A549 (cell line): ENCODE results near the gene TP53BP1. TPM values are rescaled to one million over a fixed set of nuclear protein-coding genes. Genes with fewer than 3 reads are reported as not detected.

Source experiments
- ATAC-seq, 2 experiments: fragments of 200-7000 bp in 1 of 2; fragments of >200 bp in 1 of 2; cut with Nextera tagmentation in 1 of 2; cut with Tn5 transposase in 1 of 2; 3 replicates each; pipeline versions ENCODE4 v1.8.0 to v1.9.1; 2018 to 2020; ENCODE audit warnings: mild to moderate bottlenecking in 1 of 2, moderate library complexity in 1 of 2
- CTCF ChIA-PET: fragments of 300-600 bp; sonication (Branson Sonifier 250); formaldehyde crosslinking; extraction: SDS; loops from one replicate; lab custom pipeline; 2021; ENCODE audit warnings: antibody characterized with exemption, inconsistent platforms; lab: Yijun Ruan, JAX
- POLR2A ChIA-PET: fragments of 350-600 bp; formaldehyde crosslinking; extraction: SDS; loops from one replicate; lab custom pipeline; 2021; ENCODE audit warnings: antibody characterized with exemption, inconsistent platforms; lab: Yijun Ruan, JAX
- DNase-seq, 2 experiments: peaks; one replicate each; pipeline versions ENCODE4 v3.0.0 to v3.0.0-alpha.2; 2011 to 2016; ENCODE audit warnings: low read depth in 1 of 2, low spot score in 1 of 2
- FAIRE-seq: peaks from 2 replicates; lab custom pipeline; 2011; peaks lifted over from hg19 to GRCh38; lab: Jason Lieb, UNC
- H3K27ac ChIP-seq, 2 experiments: fragments of >200 bp; sonication (Bioruptor Twin); formaldehyde crosslinking; 3 replicates each; pipeline ENCODE4 v1.5.1; 2016 to 2017
- H3K4me1 ChIP-seq: fragments of >200 bp; sonication (Bioruptor Twin); formaldehyde crosslinking; 3 replicates; pipeline ENCODE4 v1.6.1; 2016
- H3K4me2 ChIP-seq: fragments of >200 bp; sonication (Bioruptor Twin); formaldehyde crosslinking; 3 replicates; pipeline ENCODE4 v1.6.1; 2016
- H3K4me3 ChIP-seq: fragments of >200 bp; sonication (Bioruptor Twin); formaldehyde crosslinking; 3 replicates; pipeline ENCODE4 v1.5.1; 2016
- H3K9me3 ChIP-seq: fragments of >200 bp; sonication (Bioruptor Twin); formaldehyde crosslinking; 3 replicates; pipeline ENCODE4 v1.6.1; 2016
- ATOH8 ChIP-seq: fragments of 250-450 bp; sonication (Bioruptor Pico); IDR thresholded peaks from 2 replicates; pipeline ENCODE4 v1.5.0; 2020; ENCODE audit warnings: low read depth, mild to moderate bottlenecking, moderate library complexity
- CEBPB ChIP-seq, 2 experiments: fragments of >200 bp in 1 of 2; sonication (Bioruptor Twin) in 1 of 2; formaldehyde crosslinking in 1 of 2; IDR thresholded peaks; 2 replicates each; pipeline ENCODE4 v1.6.1; 2012 to 2016
- CHD4 ChIP-seq: fragments of 200-600 bp; sonication (generic); IDR thresholded peaks from 2 replicates; pipeline ENCODE4 v1.6.1; 2016; ENCODE audit warnings: antibody characterized with exemption, mild to moderate bottlenecking, borderline replicate concordance
- CTCF ChIP-seq: fragments of >200 bp; sonication (Bioruptor Twin); formaldehyde crosslinking; IDR thresholded peaks from 3 replicates; pipeline ENCODE4 v1.5.1; 2016
- E2F6 ChIP-seq: IDR thresholded peaks from 2 replicates; pipeline ENCODE4 v1.6.1; 2012; ENCODE audit warnings: low read depth, borderline replicate concordance
- FOSB ChIP-seq: fragments of 250-450 bp; sonication (Bioruptor Pico); IDR thresholded peaks from 2 replicates; pipeline ENCODE4 v1.5.0; 2020; ENCODE audit warnings: mild to moderate bottlenecking, moderate library complexity
- KDM5A ChIP-seq: fragments of 200-600 bp; sonication (generic); IDR thresholded peaks from 2 replicates; pipeline ENCODE4 v1.6.1; 2016; ENCODE audit warnings: antibody characterized with exemption, mild to moderate bottlenecking
- MAFK ChIP-seq: fragments of 450-650 bp; IDR thresholded peaks from 2 replicates; pipeline ENCODE4 v1.6.1; 2014; ENCODE audit not compliant: partially characterized antibody
- MAZ ChIP-seq: fragments of 150-350 bp; IDR thresholded peaks from 2 replicates; pipeline ENCODE4 v1.6.1; 2014; ENCODE audit warnings: antibody characterized with exemption, low read depth, low read length, borderline replicate concordance
- MYC ChIP-seq: IDR thresholded peaks from 2 replicates; pipeline ENCODE4 v1.6.1; 2012; ENCODE audit warnings: mild to moderate bottlenecking, inconsistent platforms, low read length, improper control_type of control experiment, borderline replicate concordance
- PHF8 ChIP-seq: fragments of 200-600 bp; sonication (generic); IDR thresholded peaks from 2 replicates; pipeline ENCODE4 v1.6.1; 2016; ENCODE audit warnings: low read depth, mild to moderate bottlenecking, antibody characterized with exemption, moderate library complexity, borderline replicate concordance
- POLR2AphosphoS2 ChIP-seq: conservative IDR thresholded peaks from 2 replicates; pipeline ENCODE4 v1.6.1; 2012; ENCODE audit warnings: low read length, improper control_type of control experiment, inconsistent platforms
- TP53 ChIP-seq: fragments of 250-450 bp; sonication (Bioruptor Pico); IDR thresholded peaks from 2 replicates; pipeline ENCODE4 v1.5.0; 2021; ENCODE audit warnings: mild to moderate bottlenecking, moderate library complexity
- ZC3H11A ChIP-seq: fragments of 450-650 bp; IDR thresholded peaks from 2 replicates; pipeline ENCODE4 v1.6.1; 2014; ENCODE audit warnings: antibody characterized with exemption, mild to moderate bottlenecking
- ZNF302 ChIP-seq: fragments of 250-450 bp; sonication (Bioruptor Pico); IDR thresholded peaks from 2 replicates; pipeline ENCODE4 v1.9.0; 2021; ENCODE audit warnings: inconsistent platforms, mild to moderate bottlenecking, moderate library complexity
- ZSCAN20 ChIP-seq: fragments of 250-450 bp; sonication (Bioruptor Pico); IDR thresholded peaks from 2 replicates; pipeline ENCODE4 v1.8.0; 2022; ENCODE audit warnings: mild to moderate bottlenecking, moderate library complexity
- WGBS: methylation state at CpG from one replicate; pipeline ENCODE4 v1.1.6; 2017; ENCODE audit errors: missing lambda C conversion rate; 5-methylcytosine and 5-hydroxymethylcytosine counted together
- polyA plus RNA-seq, 4 experiments: library from polyadenylated mRNA; depleted of rRNA in 3 of 4; stranded (reverse); fragments of >200 nt; fragmentation: RNase III in 1 of 4; extraction: RNeasy Plus Mini Kit Qiagen cat#74134 plus additional on column Dnase treatment in 1 of 4; gene quantifications; 2 replicates in 3 of 4; 3 replicates in 1 of 4; pipeline ENCODE4 v1.2.3, GENCODE V29; 2011 to 2017
- TF ChIP-seq, protein P1 (sequence below): IDR thresholded peaks from 2 replicates; pipeline ENCODE4 v1.6.1; 2012

TP53BP1 gene
- polyA plus RNA-seq, 2 of the 4 experiments (the other 2 are of a cell fraction), result 25.0 to 49.8 TPM

DNA sequence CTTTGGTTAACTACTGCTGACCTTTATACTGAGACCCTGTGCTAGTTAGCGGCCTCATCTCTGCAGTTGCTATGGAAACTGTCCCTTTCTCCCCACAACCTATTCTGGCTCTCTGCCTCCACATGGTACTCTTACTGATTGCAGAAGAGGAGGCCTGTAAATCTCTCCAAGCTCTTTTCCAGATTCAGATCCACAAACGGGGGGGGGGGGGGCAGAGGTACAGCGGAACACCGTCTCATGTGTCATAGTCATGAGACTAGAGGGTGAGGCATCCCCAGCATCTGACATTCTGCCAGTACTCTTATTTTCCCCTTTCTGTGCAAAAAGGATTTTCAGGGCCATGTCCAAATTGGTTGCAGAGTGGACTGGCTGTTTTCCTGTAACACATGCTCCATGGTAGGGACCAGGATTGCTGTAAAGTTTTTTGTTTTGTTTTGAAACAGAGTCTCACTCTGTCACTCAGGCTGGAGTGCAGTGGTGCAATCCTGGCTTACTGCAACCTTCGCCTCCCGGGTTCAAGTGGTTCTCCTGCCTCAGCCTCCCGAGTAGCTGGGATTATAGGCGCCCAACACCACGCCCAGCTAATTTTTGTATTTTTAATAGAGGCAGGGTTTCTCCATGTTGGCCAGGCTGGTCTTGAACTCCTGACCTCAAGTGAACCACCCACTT lies 16.2 kb upstream of the TP53BP1 start:
- DNase-seq (no peak), FAIRE-seq (no peak), ATAC-seq (no peak)
- Histone ChIP-seq H3K27ac (peak overlapping the region in 1 of 2 experiments; percentile 87; a peak in 4 of 6 replicates), H3K4me2 (peak overlapping the region; percentile 78), H3K9me3 (no peaks in the 10 kb centered on the region), H3K4me3 (no peak overlapping the region), H3K4me1 (peaks cover 18% of the 10 kb centered on the region)
- no peak for TF ChIP-seq CEBPB (IDR thresholded peaks at IDR 0.05)
- no peak for TF ChIP-seq MYC
- TF ChIP-seq MAZ, result no peak
- no peak for TF ChIP-seq POLR2AphosphoS2
- ChIA-PET POLR2A (no interaction called here), CTCF (interaction anchor here (3.2 kb wide), 1 partner anchor 68 kb away, joined by 9 read pairs; no protein-coding TSS in a partner anchor)
- WGBS, result 86% methylated on average over 7 of the region's 9 CpGs

GRCh38 chr15:43508421-43508820 lies 15.5 kb upstream of the TP53BP1 start:
- TF ChIP-seq ZC3H11A (no peak), CTCF (no peak), MAFK (peak; percentile 18), CHD4 (no peak), KDM5A (no peak), FOSB (CRISPR knock-in tag) (no peak), ZSCAN20 (CRISPR knock-in tag) (no peak)
- TF ChIP-seq, protein P1, sequence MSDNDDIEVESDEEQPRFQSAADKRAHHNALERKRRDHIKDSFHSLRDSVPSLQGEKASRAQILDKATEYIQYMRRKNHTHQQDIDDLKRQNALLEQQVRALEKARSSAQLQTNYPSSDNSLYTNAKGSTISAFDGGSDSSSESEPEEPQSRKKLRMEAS, result no peak
- DNase-seq, result no peak
- peaks cover 18% of the 10 kb centered on the region for H3K4me1 ChIP-seq
- no peaks in the 10 kb centered on the region for H3K9me3 ChIP-seq
- POLR2A ChIA-PET, result no interaction called here
- ATAC-seq, result no peak
- no peak overlapping the region for H3K4me3 ChIP-seq
- no peak overlapping the region for H3K27ac ChIP-seq
- 95% methylated on average over 1 of the region's 1 CpG for WGBS
- FAIRE-seq, result no peak
- CTCF ChIA-PET, result interaction anchor here (3.2 kb wide), 1 partner anchor 68 kb away, joined by 9 read pairs; no protein-coding TSS in a partner anchor
- H3K4me2 ChIP-seq, result no peak overlapping the region

- H3K4me2 ChIP-seq, result no peak overlapping the region
- FAIRE-seq (no peak), ATAC-seq (no peak)
Measured at GRCh38 chr15:43505738-43506137, 12.8 kb upstream of the TP53BP1 start.

More at GRCh38 chr15:43505738-43506137, 12.8 kb upstream of the TP53BP1 start:
- WGBS, result 89% methylated on average over 1 of the region's 1 CpG
- Histone ChIP-seq H3K4me3 (no peak overlapping the region), H3K4me1 (peaks cover 10% of the 10 kb centered on the region), H3K9me3 (no peaks in the 10 kb centered on the region), H3K27ac (no peak overlapping the region)
- CTCF ChIA-PET, result interaction anchor here (1.1 to 3.2 kb wide), 3 partner anchors 9 to 65 kb away, joined by 3 to 9 read pairs (median 4); no protein-coding TSS in a partner anchor
- TF ChIP-seq E2F6 (no peak), TP53 (CRISPR knock-in tag) (no peak), ATOH8 (no peak), PHF8 (no peak), ZNF302 (CRISPR knock-in tag) (no peak)
- DNase-seq, result no peak
- POLR2A ChIA-PET, result no interaction called here
